H9 (cell line): ENCODE data around the gene CALHM6. TPM values are rescaled to one million over a fixed set of nuclear protein-coding genes. Genes with fewer than 3 reads are reported as not detected.

Experiments
- DNase-seq: peaks from one replicate; pipeline ENCODE4 v3.0.0-alpha.2; 2017
- H2AFZ ChIP-seq: one replicate; pipeline ENCODE4 v1.6.1; 2013; ENCODE audit warnings: mild to moderate bottlenecking, low read length, control low read depth, moderate library complexity
- H2AK5ac ChIP-seq: 2 replicates; pipeline ENCODE4 v1.6.1; 2013; ENCODE audit warnings: low read length, control low read depth, mixed read lengths; ENCODE audit not compliant: insufficient read length
- H2BK120ac ChIP-seq: one replicate; pipeline ENCODE4 v1.6.1; 2013; ENCODE audit warnings: low read depth, mild to moderate bottlenecking, low read length, control low read depth, inconsistent platforms; ENCODE audit not compliant: poor library complexity, severe bottlenecking
- H2BK12ac ChIP-seq: 2 replicates; pipeline ENCODE4 v1.6.1; 2013; ENCODE audit warnings: low read length, control low read depth, mixed read lengths, low read depth; ENCODE audit not compliant: insufficient read length
- H2BK15ac ChIP-seq: 2 replicates; pipeline ENCODE4 v1.6.1; 2013; ENCODE audit warnings: low read depth, low read length, control low read depth
- H2BK20ac ChIP-seq: one replicate; pipeline ENCODE4 v1.6.1; 2013; ENCODE audit warnings: low read depth, mild to moderate bottlenecking, low read length, control low read depth, inconsistent platforms; ENCODE audit not compliant: poor library complexity, severe bottlenecking
- H2BK5ac ChIP-seq: 2 replicates; pipeline ENCODE4 v1.6.1; 2013; ENCODE audit warnings: low read length, control low read depth, mixed read lengths; ENCODE audit not compliant: insufficient read length
- H3K14ac ChIP-seq: 2 replicates; pipeline ENCODE4 v1.6.1; 2013; ENCODE audit warnings: low read length, control low read depth; ENCODE audit not compliant: insufficient read depth
- H3K18ac ChIP-seq: 2 replicates; pipeline ENCODE4 v1.6.1; 2013; ENCODE audit warnings: low read depth, mild to moderate bottlenecking, mixed read lengths, low read length, control low read depth; ENCODE audit not compliant: insufficient read length
- H3K23ac ChIP-seq: 2 replicates; pipeline ENCODE4 v1.6.1; 2013; ENCODE audit warnings: low read length, control low read depth, mixed read lengths, low read depth; ENCODE audit not compliant: insufficient read length
- H3K23me2 ChIP-seq: 2 replicates; pipeline ENCODE4 v1.6.1; 2013; ENCODE audit warnings: low read depth, mild to moderate bottlenecking, mixed read lengths, low read length, control low read depth; ENCODE audit not compliant: insufficient read length, poor library complexity, severe bottlenecking
- H3K27ac ChIP-seq: 2 replicates; pipeline ENCODE4 v1.5.1; 2013; ENCODE audit warnings: low read length, control low read depth, mixed read lengths, low read depth; ENCODE audit not compliant: insufficient read length
- H3K27me3 ChIP-seq: 2 replicates; pipeline ENCODE4 v1.6.1; 2013; ENCODE audit warnings: low read length, control low read depth, inconsistent platforms; ENCODE audit not compliant: insufficient read depth
- H3K4ac ChIP-seq: 2 replicates; pipeline ENCODE4 v1.6.1; 2013; ENCODE audit warnings: low read depth, mild to moderate bottlenecking, control low read depth, inconsistent platforms, low read length, moderate library complexity
- H3K4me1 ChIP-seq: 2 replicates; pipeline ENCODE4 v1.6.1; 2013; ENCODE audit warnings: low read length, control low read depth, inconsistent platforms; ENCODE audit not compliant: insufficient read depth
- H3K4me2 ChIP-seq: 2 replicates; pipeline ENCODE4 v1.6.1; 2013; ENCODE audit warnings: low read length, control low read depth, mixed read lengths; ENCODE audit not compliant: insufficient read length, insufficient read depth
- H3K56ac ChIP-seq: 2 replicates; pipeline ENCODE4 v1.6.1; 2013; ENCODE audit warnings: low read depth, mild to moderate bottlenecking, mixed read lengths, low read length, control low read depth; ENCODE audit not compliant: insufficient read length
- H3K79me1 ChIP-seq: 2 replicates; pipeline ENCODE4 v1.6.1; 2013; ENCODE audit warnings: low read depth, mild to moderate bottlenecking, moderate library complexity, low read length, control low read depth, inconsistent platforms; ENCODE audit not compliant: insufficient read depth, poor library complexity, severe bottlenecking
- H3K79me2 ChIP-seq: 2 replicates; pipeline ENCODE4 v1.6.1; 2013; ENCODE audit warnings: low read length, control low read depth, inconsistent platforms; ENCODE audit not compliant: insufficient read depth
- H3K9ac ChIP-seq: 2 replicates; pipeline ENCODE4 v1.6.1; 2013; ENCODE audit warnings: low read length, control low read depth, mixed read lengths; ENCODE audit not compliant: insufficient read length; ENCODE audit errors: extremely low read depth
- H3K9me3 ChIP-seq: one replicate; pipeline ENCODE4 v1.6.1; 2013; ENCODE audit warnings: low read depth, low read length, inconsistent platforms; ENCODE audit not compliant: control insufficient read depth
- H3T11ph ChIP-seq: one replicate; pipeline ENCODE4 v1.6.1; 2013; ENCODE audit warnings: mild to moderate bottlenecking, low read length, control low read depth, inconsistent platforms
- H4K20me1 ChIP-seq: one replicate; pipeline ENCODE4 v1.6.1; 2013; ENCODE audit not compliant: control insufficient read depth, insufficient read length, insufficient read depth
- H4K5ac ChIP-seq: 2 replicates; pipeline ENCODE4 v1.6.1; 2013; ENCODE audit warnings: low read depth, mild to moderate bottlenecking, mixed read lengths, low read length, control low read depth; ENCODE audit not compliant: insufficient read length
- H4K8ac ChIP-seq: replicated peaks from 2 replicates; pipeline ENCODE4 v1.6.1; 2013; ENCODE audit warnings: low read length, control low read depth, mixed read lengths, low read depth; ENCODE audit not compliant: insufficient read length
- H4K91ac ChIP-seq: 2 replicates; pipeline ENCODE4 v1.6.1; 2013; ENCODE audit warnings: low read depth, mild to moderate bottlenecking, moderate library complexity, mixed read lengths, low read length, control low read depth; ENCODE audit not compliant: insufficient read length
- H3K27ac Mint-ChIP-seq, 3 experiments: 2 replicates in 2 of 3; 3 replicates in 1 of 3; pipeline ENCODE4 v1.8.0; 2020 to 2021; ENCODE audit warnings: mixed read lengths in 3 of 3, mild to moderate bottlenecking in 1 of 3, moderate library complexity in 1 of 3
- H3K27me3 Mint-ChIP-seq: 2 replicates; pipeline ENCODE4 v1.8.0; 2021; ENCODE audit warnings: low read depth, mild to moderate bottlenecking, moderate library complexity, mixed read lengths
- H3K36me3 Mint-ChIP-seq, 3 experiments: 2 replicates in 2 of 3; 3 replicates in 1 of 3; pipeline ENCODE4 v1.8.0; 2020 to 2021; ENCODE audit warnings: low read depth in 3 of 3, mixed read lengths in 3 of 3; ENCODE audit not compliant: insufficient read depth in 1 of 3
- H3K4me1 Mint-ChIP-seq, 2 experiments: 2 replicates each; pipeline ENCODE4 v1.8.0; 2020; ENCODE audit warnings: mixed read lengths in 2 of 2
- H3K4me3 Mint-ChIP-seq, 2 experiments: 2 replicates in 1 of 2; 3 replicates in 1 of 2; pipeline ENCODE4 v1.8.0; 2020 to 2021; ENCODE audit warnings: mild to moderate bottlenecking in 2 of 2, mixed read lengths in 2 of 2, moderate library complexity in 1 of 2
- H3K9me3 Mint-ChIP-seq, 2 experiments: 2 replicates in 1 of 2; 3 replicates in 1 of 2; pipeline ENCODE4 v1.8.0; 2020; ENCODE audit warnings: mild to moderate bottlenecking in 2 of 2, mixed read lengths in 2 of 2, moderate library complexity in 1 of 2
- WGBS: extraction: QIAGEN DNeasy Blood & Tissue Kit; methylation state at CpG from one replicate; pipeline ENCODE4 v1.1.7; 2013; ENCODE audit warnings: missing lambda C conversion rate, low lambda C conversion rate, mixed read lengths; ENCODE audit not compliant: insufficient read length; ENCODE audit errors: extremely low coverage; 5-methylcytosine and 5-hydroxymethylcytosine counted together
- total RNA-seq: library from RNA; stranded (reverse); gene quantifications from 2 replicates; pipeline ENCODE4 v1.2.1, GENCODE V29; 2021
- TF ChIP-seq, protein P1 (sequence below): fragments of 200-600 bp; sonication (generic); conservative IDR thresholded peaks from 3 replicates; pipeline ENCODE4 v1.8.0; 2021; ENCODE audit warnings: antibody characterized with exemption, mild to moderate bottlenecking

The CALHM6 gene
- total RNA-seq, 1 experiment from 2014 or later: 0.44 TPM

DNA sequence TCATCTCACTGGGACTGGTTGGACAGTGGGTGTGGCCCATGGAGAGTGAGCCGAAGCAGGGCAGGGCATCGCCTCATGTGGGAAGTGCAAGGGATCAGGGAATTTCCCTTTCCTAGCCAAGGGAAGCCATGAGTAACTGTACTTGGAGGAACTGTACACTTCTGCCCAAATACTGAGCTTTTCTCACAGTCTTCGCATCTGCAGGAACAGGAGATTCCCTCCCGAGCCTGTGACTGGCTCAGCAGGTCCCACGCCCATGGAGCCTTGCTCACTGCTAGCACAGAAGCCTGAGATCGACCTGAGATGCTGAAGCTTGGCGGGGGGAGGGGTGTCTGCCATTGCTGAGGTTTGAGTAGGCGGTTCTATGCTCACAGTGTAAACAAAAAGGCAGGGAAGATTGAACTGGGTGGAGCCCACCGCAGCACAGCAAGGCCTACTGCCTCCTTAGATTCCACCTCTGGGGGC, 39.8 kb downstream of the CALHM6 start:
- H3K4me3 Mint-ChIP-seq: no peak overlapping the region
- no CpG with 5 or more reads among the region's 9 CpGs for WGBS

More for the DNA sequence above, 39.8 kb downstream of the CALHM6 start:
- Histone ChIP-seq H2AK5ac (no peak overlapping the region), H2BK20ac (no peak overlapping the region), H3K79me2 (no peaks in the 10 kb centered on the region), H2BK15ac (no peak overlapping the region), H3K9ac (no peak overlapping the region), H3K27me3 (no peaks in the 10 kb centered on the region), H2BK120ac (no peak overlapping the region), H4K8ac (peak overlapping the region; percentile 26), H3K27ac (no peak overlapping the region), H3K18ac (no peak overlapping the region), H3K56ac (no peak overlapping the region), H3K23me2 (no peaks in the 10 kb centered on the region), H4K20me1 (no peaks in the 10 kb centered on the region), H3K79me1 (no peaks in the 10 kb centered on the region), H2BK12ac (no peak overlapping the region), H3T11ph (no peak overlapping the region), H3K4me2 (no peak overlapping the region), H3K23ac (no peak overlapping the region), H3K14ac (no peak overlapping the region), H4K5ac (no peak overlapping the region), H4K91ac (no peak overlapping the region), H2AFZ (no peak overlapping the region), H3K4ac (no peak overlapping the region), H2BK5ac (no peak overlapping the region), H3K4me1 (no peaks in the 10 kb centered on the region), H3K9me3 (no peaks in the 10 kb centered on the region)
- H3K4me1 Mint-ChIP-seq: peaks cover 0 to 7% of the 10 kb centered on the region in 2 experiments; a peak in 2 of 4 replicates
- no peak overlapping the region; a peak in 1 of 7 replicates for H3K27ac Mint-ChIP-seq
- peaks cover 15 to 16% of the 10 kb centered on the region in 2 experiments; a peak in 4 of 5 replicates for H3K9me3 Mint-ChIP-seq
- peak; percentile 39 for DNase-seq
- peaks cover 2 to 10% (median 4%) of the 10 kb centered on the region in 3 experiments; a peak in 3 of 7 replicates for H3K36me3 Mint-ChIP-seq
- H3K27me3 Mint-ChIP-seq: peaks cover 5% of the 10 kb centered on the region; the same call in 1 of the 2 replicates
- TF ChIP-seq, protein P1, sequence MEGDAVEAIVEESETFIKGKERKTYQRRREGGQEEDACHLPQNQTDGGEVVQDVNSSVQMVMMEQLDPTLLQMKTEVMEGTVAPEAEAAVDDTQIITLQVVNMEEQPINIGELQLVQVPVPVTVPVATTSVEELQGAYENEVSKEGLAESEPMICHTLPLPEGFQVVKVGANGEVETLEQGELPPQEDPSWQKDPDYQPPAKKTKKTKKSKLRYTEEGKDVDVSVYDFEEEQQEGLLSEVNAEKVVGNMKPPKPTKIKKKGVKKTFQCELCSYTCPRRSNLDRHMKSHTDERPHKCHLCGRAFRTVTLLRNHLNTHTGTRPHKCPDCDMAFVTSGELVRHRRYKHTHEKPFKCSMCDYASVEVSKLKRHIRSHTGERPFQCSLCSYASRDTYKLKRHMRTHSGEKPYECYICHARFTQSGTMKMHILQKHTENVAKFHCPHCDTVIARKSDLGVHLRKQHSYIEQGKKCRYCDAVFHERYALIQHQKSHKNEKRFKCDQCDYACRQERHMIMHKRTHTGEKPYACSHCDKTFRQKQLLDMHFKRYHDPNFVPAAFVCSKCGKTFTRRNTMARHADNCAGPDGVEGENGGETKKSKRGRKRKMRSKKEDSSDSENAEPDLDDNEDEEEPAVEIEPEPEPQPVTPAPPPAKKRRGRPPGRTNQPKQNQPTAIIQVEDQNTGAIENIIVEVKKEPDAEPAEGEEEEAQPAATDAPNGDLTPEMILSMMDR: no peak
